Esophagus squamous epithelium (tissue), 5 donors: ENCODE measurements around the gene GRIK4. TPM values are rescaled to one million over a fixed set of nuclear protein-coding genes. Genes with fewer than 3 reads are reported as not detected.

Experiments used
- DNase-seq: peaks from one replicate; lab custom pipeline; 2025; lab: John Stamatoyannopoulos, UW
- H3K27ac ChIP-seq, 4 donors: fragments of 200-600 bp; sonication (generic); one replicate each; pipeline ENCODE4 v1.5.1; 2016 to 2019; ENCODE audit warnings: mild to moderate bottlenecking in 1 of 4
- H3K27me3 ChIP-seq, 4 donors: fragments of 200-600 bp; sonication (generic); 1 replicate in 3 of 4; 2 replicates in 1 of 4; pipeline versions ENCODE4 v1.5.1 to v1.6.0; 2017 to 2021; ENCODE audit warnings: antibody characterized with exemption in 1 of 4
- H3K36me3 ChIP-seq, 3 donors: fragments of 200-600 bp; sonication (generic); one replicate each; pipeline ENCODE4 v1.5.1; 2016 to 2019
- H3K4me1 ChIP-seq, 3 donors: fragments of 200-600 bp; sonication (generic); one replicate each; pipeline ENCODE4 v1.5.1; 2017 to 2019
- H3K4me3 ChIP-seq, 4 donors: fragments of 200-600 bp; sonication (generic); 1 replicate in 3 of 4; 2 replicates in 1 of 4; pipeline ENCODE4 v1.5.1; 2016 to 2019; ENCODE audit warnings: mild to moderate bottlenecking in 2 of 4, moderate library complexity in 1 of 4
- H3K9me3 ChIP-seq, 3 donors: fragments of 200-600 bp; sonication (generic); one replicate each; pipeline ENCODE4 v1.5.1; 2016 to 2019
- POLR2A ChIP-seq, 4 donors: fragments of 450-650 bp; IDR thresholded peaks; one replicate each; pipeline ENCODE4 v1.6.1; 2017; ENCODE audit warnings: antibody characterized with exemption in 4 of 4, mild to moderate bottlenecking in 4 of 4, moderate library complexity in 3 of 4
- WGBS, 2 donors: methylation state at CpG; one replicate each; pipeline ENCODE4 v1.1.5; 2018; 5-methylcytosine and 5-hydroxymethylcytosine counted together
- intact Hi-C: fragments of 100-400 bp; cut with DNase I; formaldehyde crosslinking; loops from one replicate; pipeline ENCODE4 v1.15.0; 2022
- total RNA-seq, 4 donors: library from RNA; depleted of rRNA; stranded (reverse); fragments of >200 nt; gene quantifications; one replicate each; pipeline ENCODE4 v1.1.0, GENCODE V29; 2016
- TF ChIP-seq, protein P1 (sequence below), 6 experiments: fragments of 450-650 bp in 4 of 6; fragments of 200-600 bp in 2 of 6; sonication (generic) in 2 of 6; IDR thresholded peaks; one replicate each; pipeline ENCODE4 v1.5.1; 2016 to 2019; ENCODE audit warnings: antibody characterized with exemption in 6 of 6, mild to moderate bottlenecking in 4 of 6, moderate library complexity in 4 of 6
- donor health status: DM: yes; HTN: yes; CAD: no.

GRIK4 gene
- total RNA-seq, 4 donors from 2014 or later: 0.15 to 0.19 TPM; not detected in 2

DNA sequence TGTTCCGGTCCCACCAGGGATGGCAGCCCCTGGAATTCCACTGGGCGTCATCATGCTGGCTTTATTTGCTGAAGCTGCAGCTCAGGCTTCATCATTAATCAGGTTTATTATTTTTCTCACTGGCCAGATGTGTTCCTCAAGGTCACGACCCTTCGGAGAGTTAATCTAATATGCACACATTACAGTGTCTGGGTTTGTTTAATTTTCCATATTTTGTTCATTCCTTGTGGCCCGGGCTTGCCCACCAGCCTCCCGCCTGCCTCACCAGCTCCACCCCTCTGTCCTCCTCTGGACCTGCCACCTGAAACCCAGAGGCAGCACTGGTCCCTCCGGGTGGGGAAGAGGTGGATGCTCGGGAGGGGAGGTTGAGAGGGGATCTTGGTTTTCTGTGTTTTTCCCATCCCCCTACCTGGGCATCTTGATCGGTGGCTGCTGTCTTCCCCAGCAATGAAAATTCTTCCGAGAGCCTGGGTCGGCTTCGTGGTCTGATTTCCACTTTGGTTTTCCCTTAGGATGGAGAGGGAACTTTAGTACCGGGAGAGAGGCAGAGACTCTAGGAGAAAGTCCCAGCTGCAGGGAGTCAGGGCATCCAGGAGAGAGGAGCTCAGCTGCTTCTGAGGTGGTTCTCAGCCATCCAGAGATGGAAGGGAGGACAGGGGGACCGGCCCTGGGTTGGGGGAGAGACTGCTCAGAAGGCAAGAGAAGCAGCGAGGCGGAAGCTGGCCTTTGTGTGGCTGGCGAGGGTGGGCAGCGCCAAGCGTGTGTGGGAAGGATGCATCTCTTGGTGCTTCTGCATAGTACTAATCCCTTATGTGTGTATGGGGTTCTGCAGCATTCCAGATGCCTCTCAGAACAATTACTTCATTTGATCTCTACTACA is 2.1 kb downstream of the GRIK4 start:
- intact Hi-C loops: loop anchor here (5.0 kb wide), 2 partner anchors 174 to 439 kb away; no protein-coding TSS in a partner anchor
- peaks cover 0 to 93% (median 0%) of the 10 kb centered on the region in 4 donors for H3K27me3 ChIP-seq
- TF ChIP-seq, protein P1, sequence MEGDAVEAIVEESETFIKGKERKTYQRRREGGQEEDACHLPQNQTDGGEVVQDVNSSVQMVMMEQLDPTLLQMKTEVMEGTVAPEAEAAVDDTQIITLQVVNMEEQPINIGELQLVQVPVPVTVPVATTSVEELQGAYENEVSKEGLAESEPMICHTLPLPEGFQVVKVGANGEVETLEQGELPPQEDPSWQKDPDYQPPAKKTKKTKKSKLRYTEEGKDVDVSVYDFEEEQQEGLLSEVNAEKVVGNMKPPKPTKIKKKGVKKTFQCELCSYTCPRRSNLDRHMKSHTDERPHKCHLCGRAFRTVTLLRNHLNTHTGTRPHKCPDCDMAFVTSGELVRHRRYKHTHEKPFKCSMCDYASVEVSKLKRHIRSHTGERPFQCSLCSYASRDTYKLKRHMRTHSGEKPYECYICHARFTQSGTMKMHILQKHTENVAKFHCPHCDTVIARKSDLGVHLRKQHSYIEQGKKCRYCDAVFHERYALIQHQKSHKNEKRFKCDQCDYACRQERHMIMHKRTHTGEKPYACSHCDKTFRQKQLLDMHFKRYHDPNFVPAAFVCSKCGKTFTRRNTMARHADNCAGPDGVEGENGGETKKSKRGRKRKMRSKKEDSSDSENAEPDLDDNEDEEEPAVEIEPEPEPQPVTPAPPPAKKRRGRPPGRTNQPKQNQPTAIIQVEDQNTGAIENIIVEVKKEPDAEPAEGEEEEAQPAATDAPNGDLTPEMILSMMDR (IDR thresholded peaks at IDR 0.05): no peak
- TF ChIP-seq POLR2A (IDR thresholded peaks at IDR 0.05): no peak

GRCh38 chr11:120514541-120515121 is 3.1 kb downstream of the GRIK4 start:
- no peak for DNase-seq
- TF ChIP-seq, protein P1 (IDR thresholded peaks at IDR 0.05): no peak
- no peak for TF ChIP-seq POLR2A (IDR thresholded peaks at IDR 0.05)
- no peak overlapping the region for H3K27ac ChIP-seq
- WGBS, 2 donors: 76 to 89% methylated on average over 13 to 14 of the region's 14 CpGs
- H3K36me3 ChIP-seq: no peaks in the 10 kb centered on the region
- intact Hi-C loops: loop anchor here (5.0 kb wide), 2 partner anchors 173 to 438 kb away; no protein-coding TSS in a partner anchor
- H3K27me3 ChIP-seq: peaks cover 0 to 84% (median 0%) of the 10 kb centered on the region in 4 donors
- no peaks in the 10 kb centered on the region for H3K9me3 ChIP-seq
- H3K4me3 ChIP-seq: no peak overlapping the region
- H3K4me1 ChIP-seq: peaks cover 0 to 26% (median 6%) of the 10 kb centered on the region in 3 donors

More for the DNA sequence above, 2.1 kb downstream of the GRIK4 start:
- Histone ChIP-seq H3K36me3 (no peaks in the 10 kb centered on the region), H3K27ac (no peak overlapping the region), H3K4me1 (peaks cover 0 to 26% (median 6%) of the 10 kb centered on the region in 3 donors), H3K4me3 (no peak overlapping the region), H3K9me3 (no peaks in the 10 kb centered on the region)
- no peak for DNase-seq
- WGBS, 2 donors: 75 to 80% methylated on average over 15 to 17 of the region's 19 CpGs

DNA sequence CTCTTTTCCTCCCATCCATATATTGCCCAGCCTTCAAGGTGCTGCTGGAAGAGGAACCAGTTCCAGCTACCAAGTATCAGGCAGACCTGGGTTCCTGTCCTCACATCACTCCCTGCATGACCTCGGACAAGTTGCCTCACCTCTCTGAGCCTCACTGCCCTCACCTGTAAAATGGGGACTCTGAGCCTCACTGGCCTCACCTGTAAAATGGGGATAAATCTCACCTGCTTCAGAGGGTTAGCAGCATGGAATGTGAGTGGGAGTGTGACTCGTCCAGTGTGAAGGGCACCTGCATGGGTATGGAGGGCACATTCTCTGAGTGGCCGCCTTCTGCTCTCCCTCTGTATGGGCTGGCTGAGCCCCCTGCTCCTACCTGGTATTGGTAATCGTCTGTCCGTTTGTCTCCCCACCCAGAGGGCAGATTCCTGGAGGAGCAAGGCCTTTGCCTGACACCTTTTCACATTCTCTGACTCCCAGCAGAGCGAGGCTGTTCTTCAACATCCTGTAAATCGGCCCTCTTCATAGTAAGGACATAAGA is 3.7 kb downstream of the GRIK4 start:
- H3K27me3 ChIP-seq: peaks cover 0 to 78% (median 0%) of the 10 kb centered on the region in 4 donors
- 75 to 85% methylated on average over 6 to 7 of the region's 7 CpGs for whole genome bisulfite sequencing, 2 donors
- peaks cover 0 to 26% (median 6%) of the 10 kb centered on the region in 3 donors for H3K4me1 ChIP-seq
- intact Hi-C loops: no loop called here
- no peak for TF ChIP-seq POLR2A (IDR thresholded peaks at IDR 0.05)
- TF ChIP-seq, protein P1 (IDR thresholded peaks at IDR 0.05): no peak
- no peak overlapping the region for H3K4me3 ChIP-seq
- no peak overlapping the region for H3K27ac ChIP-seq
- no peaks in the 10 kb centered on the region for H3K9me3 ChIP-seq
- DNase-seq: no peak
- H3K36me3 ChIP-seq: no peaks in the 10 kb centered on the region

DNA sequence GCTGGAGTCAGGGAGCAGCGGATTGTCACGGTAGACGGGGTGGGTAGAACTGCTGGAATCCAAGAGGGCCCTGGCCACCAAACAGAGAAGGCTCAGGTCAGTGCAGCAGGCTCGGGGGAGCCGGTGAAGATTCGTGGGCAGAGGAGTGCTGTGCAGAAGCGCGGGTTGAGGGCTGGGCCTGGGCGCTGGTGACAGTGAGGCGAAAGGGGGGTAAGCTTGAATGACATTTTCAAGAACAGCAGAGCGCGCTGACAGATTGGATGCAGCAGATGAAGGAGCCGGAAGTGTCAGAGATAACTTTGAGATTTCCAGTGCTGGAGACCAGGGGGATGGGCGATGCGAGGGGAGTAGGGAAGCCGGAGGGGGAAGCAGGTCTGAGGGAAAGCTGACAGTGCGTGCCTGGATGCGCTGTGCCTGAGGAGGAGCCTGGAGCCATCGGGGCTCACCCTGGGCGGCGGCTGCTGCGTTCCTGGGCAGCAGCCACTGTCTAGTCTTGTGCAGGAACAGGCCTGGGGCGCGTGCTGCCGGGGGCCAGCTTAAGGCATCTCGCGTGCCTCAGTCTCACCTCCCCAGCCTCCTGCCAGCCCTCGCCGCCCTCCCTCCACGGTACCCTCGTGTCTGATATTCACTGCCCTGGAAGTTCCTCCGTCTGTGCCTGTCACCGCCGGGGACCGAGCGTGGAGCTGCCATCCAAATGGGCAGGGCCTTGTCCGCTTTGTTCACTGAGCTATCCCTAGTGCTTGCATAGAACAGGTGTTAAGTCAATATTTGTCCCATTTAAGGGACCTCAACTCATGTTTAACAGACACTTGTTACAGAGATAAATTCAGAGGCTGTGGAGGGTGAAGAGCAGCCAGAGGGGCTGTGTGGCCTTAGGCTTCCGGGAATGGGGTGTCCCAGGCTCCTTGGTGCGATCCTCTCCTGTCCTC is 5.2 kb downstream of the GRIK4 start:
- no peak for TF ChIP-seq POLR2A (IDR thresholded peaks at IDR 0.05)
- TF ChIP-seq, protein P1 (IDR thresholded peaks at IDR 0.05): no peak
- intact Hi-C loops: no loop called here
- no peak for DNase-seq
- Histone ChIP-seq H3K27ac (peak overlapping the region in 2 of 4 donors; percentile 32 to 54), H3K36me3 (no peaks in the 10 kb centered on the region), H3K4me3 (no peak overlapping the region), H3K27me3 (peaks cover 0 to 66% (median 0%) of the 10 kb centered on the region in 4 donors), H3K4me1 (peaks cover 0 to 24% (median 4%) of the 10 kb centered on the region in 3 donors), H3K9me3 (no peaks in the 10 kb centered on the region)
- 28 to 44% methylated on average over 20 to 32 of the region's 39 CpGs for WGBS, 2 donors
